Parathyroid adenoma (tissue), 2 donors: Measurements from ENCODE around the gene SMIM13.

ENCODE experiments used
- H2AFZ ChIP-seq: fragments of 300-600 bp; sonication (generic); one replicate; pipeline ENCODE4 v1.7.0; 2017; ENCODE audit warnings: antibody characterized with exemption, mild to moderate bottlenecking
- H3K27ac ChIP-seq: fragments of 300-600 bp; sonication (generic); one replicate; pipeline ENCODE4 v1.7.0; 2017
- H3K27me3 ChIP-seq: fragments of 300-600 bp; sonication (generic); one replicate; pipeline ENCODE4 v1.7.0; 2017; ENCODE audit warnings: low read length; ENCODE audit not compliant: control insufficient read depth, insufficient read depth
- H3K36me3 ChIP-seq: fragments of 300-600 bp; sonication (generic); one replicate; pipeline ENCODE4 v1.7.0; 2017; ENCODE audit warnings: low read length; ENCODE audit not compliant: control insufficient read depth, insufficient read depth
- H3K4me1 ChIP-seq: fragments of 300-600 bp; sonication (generic); one replicate; pipeline ENCODE4 v1.7.0; 2017; ENCODE audit warnings: control low read depth
- H3K4me2 ChIP-seq: fragments of 300-600 bp; sonication (generic); one replicate; pipeline ENCODE4 v1.7.0; 2017; ENCODE audit warnings: low read length
- H3K4me3 ChIP-seq: fragments of 300-600 bp; sonication (generic); one replicate; pipeline ENCODE4 v1.7.0; 2017; ENCODE audit warnings: low read depth, low read length
- H3K79me2 ChIP-seq: fragments of 300-600 bp; sonication (generic); one replicate; pipeline ENCODE4 v1.7.0; 2017; ENCODE audit warnings: control low read depth
- H3K9ac ChIP-seq: fragments of 300-600 bp; sonication (generic); one replicate; pipeline ENCODE4 v1.7.0; 2017; ENCODE audit warnings: mild to moderate bottlenecking
- H3K9me3 ChIP-seq: fragments of 300-600 bp; sonication (generic); one replicate; pipeline ENCODE4 v1.7.0; 2017; ENCODE audit warnings: low read length; ENCODE audit not compliant: control insufficient read depth
- CTCF ChIP-seq: fragments of 300-600 bp; sonication (generic); IDR thresholded peaks from one replicate; pipeline ENCODE4 v1.7.0; 2017; ENCODE audit warnings: antibody characterized with exemption, mild to moderate bottlenecking
- donor health status: primary hyperparathyroidism.

The SMIM13 gene

GRCh38 chr6:11066505-11067347, 26.9 kb upstream of the SMIM13 start:
- H3K79me2 ChIP-seq = no peaks in the 10 kb centered on the region
- no peak overlapping the region for H3K4me2 ChIP-seq
- peaks cover 11% of the 10 kb centered on the region for H3K4me1 ChIP-seq
- H3K36me3 ChIP-seq = no peaks in the 10 kb centered on the region
- no peak overlapping the region for H3K4me3 ChIP-seq
- no peaks in the 10 kb centered on the region for H3K27me3 ChIP-seq
- no peaks in the 10 kb centered on the region for H3K9me3 ChIP-seq
- no peak overlapping the region for H3K9ac ChIP-seq
- TF ChIP-seq CTCF = no peak
- no peak overlapping the region for H3K27ac ChIP-seq
- H2AFZ ChIP-seq = no peak overlapping the region

GRCh38 chr6:11067348-11067747, 26.3 kb upstream of the SMIM13 start:
- H3K4me3 ChIP-seq = no peak overlapping the region
- H3K4me1 ChIP-seq = peaks cover 11% of the 10 kb centered on the region
- H3K27ac ChIP-seq = no peak overlapping the region
- no peak overlapping the region for H3K9ac ChIP-seq
- no peaks in the 10 kb centered on the region for H3K79me2 ChIP-seq
- H3K27me3 ChIP-seq = no peaks in the 10 kb centered on the region
- peak overlapping the region; percentile 51 for H2AFZ ChIP-seq
- TF ChIP-seq CTCF = no peak
- no peaks in the 10 kb centered on the region for H3K9me3 ChIP-seq
- no peaks in the 10 kb centered on the region for H3K36me3 ChIP-seq
- H3K4me2 ChIP-seq = no peak overlapping the region

- H2AFZ ChIP-seq = no peak overlapping the region
- H3K4me2 ChIP-seq = no peak overlapping the region
- H3K9me3 ChIP-seq = no peaks in the 10 kb centered on the region
- no peak overlapping the region for H3K4me3 ChIP-seq
- H3K79me2 ChIP-seq = no peaks in the 10 kb centered on the region
- TF ChIP-seq CTCF = no peak
- H3K27me3 ChIP-seq = no peaks in the 10 kb centered on the region
- no peak overlapping the region for H3K9ac ChIP-seq
- H3K27ac ChIP-seq = no peak overlapping the region
- H3K4me1 ChIP-seq = peaks cover 11% of the 10 kb centered on the region
- H3K36me3 ChIP-seq = no peaks in the 10 kb centered on the region
Observed at GRCh38 chr6:11069760-11070159, 23.9 kb upstream of the SMIM13 start.

- Histone ChIP-seq H3K4me3 (no peak overlapping the region), H3K9me3 (no peaks in the 10 kb centered on the region), H3K27ac (no peak overlapping the region), H3K27me3 (no peaks in the 10 kb centered on the region), H3K36me3 (no peaks in the 10 kb centered on the region), H3K4me2 (no peak overlapping the region), H3K79me2 (no peaks in the 10 kb centered on the region), H3K4me1 (peaks cover 11% of the 10 kb centered on the region), H3K9ac (no peak overlapping the region), H2AFZ (no peak overlapping the region)
- TF ChIP-seq CTCF = no peak
Observed at GRCh38 chr6:11072101-11072500, 21.5 kb upstream of the SMIM13 start.

- H3K36me3 ChIP-seq = no peaks in the 10 kb centered on the region
Observed at GRCh38 chr6:11076540-11076939, 17.1 kb upstream of the SMIM13 start.

More at GRCh38 chr6:11076540-11076939, 17.1 kb upstream of the SMIM13 start:
- H3K27ac ChIP-seq = no peak overlapping the region
- no peaks in the 10 kb centered on the region for H3K4me1 ChIP-seq
- H3K9ac ChIP-seq = no peak overlapping the region
- H3K27me3 ChIP-seq = no peaks in the 10 kb centered on the region
- no peak overlapping the region for H3K4me3 ChIP-seq
- H2AFZ ChIP-seq = no peak overlapping the region
- no peaks in the 10 kb centered on the region for H3K9me3 ChIP-seq
- no peak overlapping the region for H3K4me2 ChIP-seq
- no peak for TF ChIP-seq CTCF
- H3K79me2 ChIP-seq = no peaks in the 10 kb centered on the region
